Keratinocyte (primary cell): ENCODE data around the gene OR2V2. TPM values are rescaled to one million over a fixed set of nuclear protein-coding genes. Genes with fewer than 3 reads are reported as not detected.

Experiments
- DNase-seq: peaks from one replicate; pipeline ENCODE4 v3.0.0-alpha.2; 2011; ENCODE audit warnings: low read depth, missing footprints, low spot score
- FAIRE-seq: peaks from 2 replicates; lab custom pipeline; 2011; peaks lifted over from hg19 to GRCh38; lab: Jason Lieb, UNC
- H2AFZ ChIP-seq: 2 replicates; pipeline ENCODE4 v1.6.0; 2012; ENCODE audit warnings: low read length, control low read depth, inconsistent platforms; ENCODE audit not compliant: control insufficient read depth
- H3K27ac ChIP-seq: 2 replicates; pipeline ENCODE4 v1.5.1; 2011; ENCODE audit warnings: low read length; ENCODE audit not compliant: control insufficient read depth, insufficient read depth
- H3K27me3 ChIP-seq: 3 replicates; pipeline ENCODE4 v1.6.0; 2011; ENCODE audit warnings: low read length; ENCODE audit not compliant: control insufficient read depth, insufficient read depth; ENCODE audit errors: extremely low read depth
- H3K36me3 ChIP-seq, 2 experiments: 2 replicates in 1 of 2; 3 replicates in 1 of 2; pipeline ENCODE4 v1.5.1; 2011; ENCODE audit warnings: low read length in 2 of 2, mild to moderate bottlenecking in 1 of 2; ENCODE audit not compliant: control insufficient read depth in 2 of 2, insufficient read depth in 2 of 2; ENCODE audit errors: extremely low read depth in 1 of 2
- H3K4me1 ChIP-seq: 3 replicates; pipeline ENCODE4 v1.5.1; 2011; ENCODE audit warnings: low read length; ENCODE audit not compliant: control insufficient read depth, insufficient read depth; ENCODE audit errors: extremely low read depth
- H3K4me2 ChIP-seq: 3 replicates; pipeline ENCODE4 v1.6.0; 2011; ENCODE audit warnings: low read depth, low read length; ENCODE audit not compliant: control insufficient read depth, insufficient read depth; ENCODE audit errors: extremely low read depth
- H3K4me3 ChIP-seq, 3 experiments: fragments of 200-600 bp in 1 of 3; sonication (generic) in 1 of 3; 2 replicates in 2 of 3; 3 replicates in 1 of 3; pipeline ENCODE4 v1.5.1; 2011 to 2016; ENCODE audit warnings: low read length in 3 of 3, mild to moderate bottlenecking in 3 of 3, control low read depth in 2 of 3, inconsistent platforms in 1 of 3, low read depth in 1 of 3, mixed read lengths in 1 of 3, mixed run types in 1 of 3, moderate library complexity in 1 of 3; ENCODE audit not compliant: control insufficient read depth in 2 of 3, insufficient read depth in 2 of 3; ENCODE audit errors: extremely low read depth in 1 of 3
- H3K79me2 ChIP-seq: 2 replicates; pipeline ENCODE4 v1.6.0; 2012; ENCODE audit warnings: low read length; ENCODE audit not compliant: control insufficient read depth, insufficient read depth
- H3K9ac ChIP-seq: 3 replicates; pipeline ENCODE4 v1.6.0; 2011; ENCODE audit warnings: low read length; ENCODE audit not compliant: control insufficient read depth, insufficient read depth; ENCODE audit errors: extremely low read depth
- H3K9me1 ChIP-seq: 3 replicates; pipeline ENCODE4 v1.6.0; 2011; ENCODE audit warnings: low read length; ENCODE audit not compliant: control insufficient read depth, insufficient read depth; ENCODE audit errors: extremely low read depth
- H3K9me3 ChIP-seq: 2 replicates; pipeline ENCODE4 v1.5.1; 2012; ENCODE audit warnings: low read depth, low read length; ENCODE audit not compliant: control insufficient read depth
- H4K20me1 ChIP-seq: 3 replicates; pipeline ENCODE4 v1.6.0; 2011; ENCODE audit warnings: low read length; ENCODE audit not compliant: control insufficient read depth, insufficient read depth; ENCODE audit errors: extremely low read depth
- CTCF ChIP-seq, 3 experiments: IDR thresholded peaks in 1 of 3; conservative IDR thresholded peaks in 1 of 3; optimal IDR thresholded peaks in 1 of 3; 2 replicates in 2 of 3; 3 replicates in 1 of 3; pipeline versions ENCODE3 to v1.5.1; 2011; ENCODE audit warnings: low read length in 3 of 3, mild to moderate bottlenecking in 3 of 3, moderate library complexity in 2 of 3, control low read depth in 1 of 3, inconsistent platforms in 1 of 3; ENCODE audit not compliant: insufficient read depth in 2 of 3; ENCODE audit errors: extremely low read depth in 1 of 3
- EZH2 ChIP-seq: IDR thresholded peaks from one replicate; pipeline ENCODE4 v1.6.1; 2012; ENCODE audit warnings: inconsistent platforms, mild to moderate bottlenecking, low read length, moderate library complexity
- dilution Hi-C: fragments of 300-500 bp; cut with MboI; formaldehyde crosslinking; loops from one replicate; pipeline ENCODE4 v1.7.0; 2020; ENCODE audit warnings: low sequenced_read_pairs; ENCODE audit not compliant: extremely low pct_ligation_motif_present
- polyA plus RNA-seq, 5 experiments: library from polyadenylated mRNA; depleted of rRNA in 3 of 5; stranded (reverse) in 3 of 5; stranded (forward) in 1 of 5; unstranded in 1 of 5; fragments of >200 nt; gene quantifications; 1 replicate in 1 of 5; 2 replicates in 3 of 5; 3 replicates in 1 of 5; pipeline versions ENCODE4 v1.2.1 to v1.2.3, GENCODE V29; 2011 to 2012; ENCODE audit warnings: missing spikeins in 2 of 5, low read depth in 1 of 5, low replicate concordance in 1 of 5

Gene OR2V2
- polyA plus RNA-seq, 1 donor (not counting 4 experiments of a cell fraction or from before 2014, with no cell fraction given) = not detected

DNA sequence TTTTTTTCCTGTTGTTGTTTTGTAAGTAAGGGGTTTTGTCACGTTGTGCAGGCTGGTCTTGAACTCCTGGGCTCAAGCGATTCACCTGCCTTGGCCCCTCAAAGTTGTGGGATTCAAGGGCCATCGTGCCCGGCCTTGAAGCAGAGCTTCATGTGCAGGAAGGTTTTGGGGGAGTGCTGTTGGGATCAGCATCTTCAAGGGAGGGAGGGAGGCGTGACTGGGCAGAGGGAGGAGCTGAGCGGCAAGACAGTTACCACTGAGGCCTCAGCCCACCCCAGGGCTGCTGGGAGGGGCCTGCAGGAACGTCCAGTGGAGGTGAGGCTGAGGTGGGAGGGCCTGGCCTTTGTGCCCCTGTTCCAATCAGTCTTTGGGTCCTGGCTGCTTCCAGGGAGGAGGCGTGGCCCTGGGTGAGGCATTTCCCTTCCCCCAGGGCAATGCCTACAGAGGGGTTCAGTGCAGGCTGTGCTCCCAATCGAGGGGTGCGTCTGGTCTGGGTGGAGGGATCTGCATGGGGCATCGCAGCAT, 37.8 kb upstream of the OR2V2 start:
- TF ChIP-seq EZH2 = no peak
- no peak for TF ChIP-seq CTCF (optimal IDR thresholded peaks at IDR 0.05 in 1 of 3, IDR thresholded peaks at IDR 0.05 in 1 of 3, conservative IDR thresholded peaks at IDR 0.05 in 1 of 3; ENCODE audit: extremely low read depth in 1 of 3, insufficient read depth in 2 of 3, low read length in 3 of 3)
- Histone ChIP-seq H3K36me3 (no peaks in the 10 kb centered on the region), H3K9me1 (no peaks in the 10 kb centered on the region), H3K4me1 (no peaks in the 10 kb centered on the region), H3K79me2 (no peaks in the 10 kb centered on the region), H3K27ac (no peak overlapping the region), H3K9me3 (no peaks in the 10 kb centered on the region), H4K20me1 (no peaks in the 10 kb centered on the region), H3K9ac (no peak overlapping the region), H3K27me3 (peaks cover 17% of the 10 kb centered on the region), H3K4me3 (no peak overlapping the region), H2AFZ (no peak overlapping the region), H3K4me2 (no peak overlapping the region)
- no peak for FAIRE-seq
- DNase-seq = no peak
- dilution Hi-C loops = no loop called here

DNA sequence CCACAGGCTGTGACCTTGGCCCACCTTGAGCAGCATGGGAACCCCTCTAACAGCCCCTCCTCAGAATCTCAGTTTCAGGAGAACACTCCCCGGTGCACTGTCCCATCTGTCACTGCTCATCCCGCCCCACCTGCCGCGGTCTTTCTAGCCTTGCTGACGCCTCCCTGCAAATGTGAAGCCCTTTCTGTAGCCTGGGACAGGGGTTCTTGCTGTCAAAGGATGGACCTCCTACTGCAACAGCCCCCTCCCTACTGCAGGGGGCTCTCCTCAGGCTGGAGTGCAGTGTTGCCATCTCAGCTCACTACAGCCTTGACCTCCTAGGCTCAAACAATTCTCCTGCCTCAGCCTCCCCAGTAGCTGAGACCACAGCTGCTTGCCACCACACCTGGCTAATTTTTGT, 36.4 kb upstream of the OR2V2 start:
- Histone ChIP-seq H3K9ac (no peak overlapping the region), H3K27me3 (peaks cover 17% of the 10 kb centered on the region), H3K27ac (no peak overlapping the region), H3K4me1 (peaks cover 7% of the 10 kb centered on the region), H3K36me3 (no peaks in the 10 kb centered on the region), H3K9me1 (no peaks in the 10 kb centered on the region), H4K20me1 (no peaks in the 10 kb centered on the region), H3K79me2 (no peaks in the 10 kb centered on the region), H3K9me3 (no peaks in the 10 kb centered on the region), H3K4me2 (no peak overlapping the region), H2AFZ (no peak overlapping the region), H3K4me3 (no peak overlapping the region)
- dilution Hi-C loops = no loop called here
- FAIRE-seq = no peak
- TF ChIP-seq EZH2 (no peak), CTCF (optimal IDR thresholded peaks at IDR 0.05 in 1 of 3, IDR thresholded peaks at IDR 0.05 in 1 of 3, conservative IDR thresholded peaks at IDR 0.05 in 1 of 3; ENCODE audit: extremely low read depth in 1 of 3, insufficient read depth in 2 of 3, low read length in 3 of 3) (no peak)
- no peak for DNase-seq
